Glutamatergic neuron (in vitro differentiated cells): ENCODE data around the gene ARHGEF11. TPM values are rescaled to one million over a fixed set of nuclear protein-coding genes. Genes with fewer than 3 reads are reported as not detected.

Experiments used
- DNase-seq: peaks from one replicate; pipeline ENCODE4 v3.0.0; 2022
- H3K27ac Mint-ChIP-seq: one replicate; pipeline ENCODE4 v1.8.0; 2020; ENCODE audit warnings: mild to moderate bottlenecking, mixed read lengths, inconsistent platforms; ENCODE audit not compliant: unreplicated experiment
- H3K27me3 Mint-ChIP-seq: one replicate; pipeline ENCODE4 v1.8.0; 2020; ENCODE audit warnings: mild to moderate bottlenecking, moderate library complexity, mixed read lengths, inconsistent platforms; ENCODE audit not compliant: unreplicated experiment
- H3K36me3 Mint-ChIP-seq: one replicate; pipeline ENCODE4 v1.8.0; 2020; ENCODE audit warnings: mild to moderate bottlenecking, mixed read lengths, inconsistent platforms; ENCODE audit not compliant: unreplicated experiment
- H3K4me1 Mint-ChIP-seq: one replicate; pipeline ENCODE4 v1.8.0; 2020; ENCODE audit warnings: mild to moderate bottlenecking, low read depth, mixed read lengths, inconsistent platforms; ENCODE audit not compliant: unreplicated experiment
- H3K4me3 Mint-ChIP-seq: one replicate; pipeline ENCODE4 v1.8.0; 2020; ENCODE audit warnings: mild to moderate bottlenecking, mixed read lengths, inconsistent platforms; ENCODE audit not compliant: unreplicated experiment
- H3K9me3 Mint-ChIP-seq: one replicate; pipeline ENCODE4 v1.8.0; 2020; ENCODE audit warnings: mild to moderate bottlenecking, moderate library complexity, mixed read lengths, inconsistent platforms; ENCODE audit not compliant: unreplicated experiment
- CTCF ChIP-seq: fragments of 200-600 bp; sonication (generic); IDR thresholded peaks from one replicate; pipeline ENCODE4 v1.5.0; 2021; ENCODE audit not compliant: partially characterized antibody, unreplicated experiment
- total RNA-seq: library from RNA; stranded (reverse); fragmentation: NEBNext Ultra II Directional; extraction: Animal tissue kit (Norgen Biotek cat#: 25700); gene quantifications from one replicate; pipeline ENCODE4 v1.2.1, GENCODE V29; 2021; ENCODE audit not compliant: unreplicated experiment

ARHGEF11 gene
- total RNA-seq, 1 donor from 2014 or later: 40.5 TPM

- Mint-ChIP-seq H3K36me3 (peaks cover 35% of the 10 kb centered on the region), H3K27ac (no peak overlapping the region), H3K27me3 (peaks cover 15% of the 10 kb centered on the region), H3K9me3 (peaks cover 11% of the 10 kb centered on the region), H3K4me1 (peaks cover 11% of the 10 kb centered on the region), H3K4me3 (no peak overlapping the region)
- TF ChIP-seq CTCF: no peak
- DNase-seq: peak; percentile 11
Measured at GRCh38 chr1:156941675-156942074, 103.9 kb downstream of the ARHGEF11 start.

DNA sequence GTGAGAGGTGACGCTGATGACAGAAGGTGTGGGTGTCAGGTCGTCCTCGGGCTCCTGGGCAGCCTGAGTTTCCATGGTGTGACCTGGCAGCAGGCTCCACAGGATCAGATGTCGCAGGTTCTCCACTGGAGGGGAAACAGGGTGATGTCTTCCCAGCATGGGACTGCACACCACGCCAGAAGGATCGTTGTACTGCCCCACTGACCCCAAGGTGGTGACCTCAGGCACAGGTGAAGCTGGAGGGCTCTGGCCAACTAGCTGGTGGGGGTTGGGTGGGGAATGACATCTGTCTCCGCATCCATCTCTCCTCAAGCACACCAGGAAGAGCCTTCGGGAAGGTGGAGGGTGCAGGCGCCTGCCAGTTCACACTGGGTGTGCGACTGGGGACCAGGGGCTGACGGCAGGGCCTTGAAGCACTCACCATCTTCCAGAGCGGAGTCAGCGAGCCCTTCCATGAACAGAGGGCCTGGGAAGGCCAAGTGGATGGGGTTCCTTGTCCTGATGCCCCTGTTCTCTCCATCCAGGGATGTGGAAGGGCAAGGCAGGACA is 105.7 kb downstream of the ARHGEF11 start:
- Mint-ChIP-seq H3K36me3 (peaks cover 25% of the 10 kb centered on the region), H3K4me1 (peaks cover 12% of the 10 kb centered on the region), H3K27ac (no peak overlapping the region), H3K27me3 (peaks cover 11% of the 10 kb centered on the region), H3K4me3 (no peak overlapping the region), H3K9me3 (peaks cover 9% of the 10 kb centered on the region)
- no peak for DNase-seq
- TF ChIP-seq CTCF: no peak

DNA sequence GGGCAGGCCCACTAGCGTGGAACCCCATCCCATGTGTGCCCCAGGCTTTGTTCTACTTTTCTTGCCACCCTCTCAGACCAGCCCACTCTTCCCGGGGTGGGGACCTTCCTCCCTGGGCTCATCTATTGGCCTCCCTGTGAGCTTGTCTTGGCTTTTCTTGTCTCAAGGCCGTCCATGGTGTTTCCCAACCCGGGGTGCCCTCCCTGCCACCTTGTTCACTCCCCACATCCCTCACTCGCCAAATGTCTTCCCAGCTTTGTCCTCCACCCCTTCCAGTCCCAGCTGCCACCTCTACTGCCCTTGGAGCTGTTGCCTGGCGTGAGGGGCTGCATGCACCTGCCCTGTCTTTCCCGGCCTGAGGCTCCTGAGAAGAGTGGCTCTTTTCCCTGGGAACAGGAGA is 106.7 kb downstream of the ARHGEF11 start:
- no peak for TF ChIP-seq CTCF
- Mint-ChIP-seq H3K4me3 (no peak overlapping the region), H3K4me1 (peaks cover 14% of the 10 kb centered on the region), H3K27me3 (peaks cover 12% of the 10 kb centered on the region), H3K27ac (peak overlapping the region; percentile 33), H3K36me3 (peaks cover 18% of the 10 kb centered on the region), H3K9me3 (peaks cover 7% of the 10 kb centered on the region)
- no peak for DNase-seq

DNA sequence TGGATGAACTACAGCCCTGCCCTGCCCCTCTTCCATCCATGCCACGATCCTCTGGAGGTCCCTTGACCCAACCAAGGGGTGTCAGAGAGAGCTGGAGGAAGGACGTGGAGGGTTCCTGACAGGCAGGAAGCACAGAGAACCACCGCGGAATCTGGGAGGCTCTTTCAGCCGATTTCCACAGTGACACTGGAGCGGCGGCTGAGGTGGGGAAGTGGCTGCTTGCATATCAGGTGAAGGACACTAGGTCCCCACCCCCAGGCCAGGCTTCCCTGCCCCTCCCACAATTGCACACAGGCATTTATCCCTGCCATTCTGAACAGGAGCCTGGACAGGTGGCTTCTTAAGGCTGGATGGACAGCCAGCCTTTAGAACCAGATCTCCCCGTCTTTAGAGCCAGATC is 107.7 kb downstream of the ARHGEF11 start:
- Mint-ChIP-seq H3K4me3 (no peak overlapping the region), H3K9me3 (peaks cover 5% of the 10 kb centered on the region), H3K4me1 (peaks cover 24% of the 10 kb centered on the region), H3K27me3 (peaks cover 15% of the 10 kb centered on the region), H3K36me3 (peaks cover 18% of the 10 kb centered on the region), H3K27ac (no peak overlapping the region)
- DNase-seq: no peak
- no peak for TF ChIP-seq CTCF

- Mint-ChIP-seq H3K9me3 (peaks cover 3% of the 10 kb centered on the region), H3K4me3 (no peak overlapping the region), H3K4me1 (peaks cover 35% of the 10 kb centered on the region), H3K27ac (no peak overlapping the region), H3K27me3 (peaks cover 17% of the 10 kb centered on the region), H3K36me3 (peaks cover 18% of the 10 kb centered on the region)
- no peak for DNase-seq
- no peak for TF ChIP-seq CTCF
Measured at GRCh38 chr1:156936721-156937220, 108.8 kb downstream of the ARHGEF11 start.
